ENCODE data around the gene PIP5K1A.

The PIP5K1A gene

GRCh38 chr1:151221616-151222015 is 23.3 kb downstream of the PIP5K1A start:
- ChIA-PET POLR2A (ENCODE audit: low non-redundant PET) (no interaction called here), CTCF (no interaction called here)
- TF ChIP-seq CTCF (conservative IDR thresholded peaks at IDR 0.05; ENCODE audit: low read depth), result no peak
- no peak overlapping the region for H3K27ac ChIP-seq
- DNase-seq (ENCODE audit: low spot score), result no peak

GRCh38 chr1:151222130-151222529 is 23.8 kb downstream of the PIP5K1A start:
- CTCF ChIA-PET, result no interaction called here
- DNase-seq (ENCODE audit: low spot score), result no peak
- no peak overlapping the region for H3K27ac ChIP-seq
- POLR2A ChIA-PET (ENCODE audit: low non-redundant PET), result no interaction called here
- TF ChIP-seq CTCF (conservative IDR thresholded peaks at IDR 0.05; ENCODE audit: low read depth), result no peak

- DNase-seq (ENCODE audit: low spot score), result no peak
- ChIA-PET POLR2A (ENCODE audit: low non-redundant PET) (no interaction called here), CTCF (no interaction called here)
- TF ChIP-seq CTCF (conservative IDR thresholded peaks at IDR 0.05; ENCODE audit: low read depth), result no peak
- H3K27ac ChIP-seq, result no peak overlapping the region
Measured at GRCh38 chr1:151235235-151235634, 36.9 kb downstream of the PIP5K1A start.

GRCh38 chr1:151237678-151238466 is 39.5 kb downstream of the PIP5K1A start:
- ChIA-PET POLR2A (ENCODE audit: low non-redundant PET) (no interaction called here), CTCF (interaction anchor here (1.3 kb wide), 1 partner anchor 13 kb away, joined by 3 read pairs; no protein-coding TSS in a partner anchor)
- TF ChIP-seq CTCF (conservative IDR thresholded peaks at IDR 0.05; ENCODE audit: low read depth), result no peak
- no peak for DNase-seq (ENCODE audit: low spot score)
- H3K27ac ChIP-seq, result no peak overlapping the region

GRCh38 chr1:151238467-151238739 is 40.1 kb downstream of the PIP5K1A start:
- ChIA-PET CTCF (interaction anchor here (1.3 kb wide), 1 partner anchor 12 kb away, joined by 3 read pairs; no protein-coding TSS in a partner anchor), POLR2A (ENCODE audit: low non-redundant PET) (no interaction called here)
- DNase-seq (ENCODE audit: low spot score), result peak; percentile 51
- H3K27ac ChIP-seq, result no peak overlapping the region
- no peak for TF ChIP-seq CTCF (conservative IDR thresholded peaks at IDR 0.05; ENCODE audit: low read depth)

GRCh38 chr1:151242442-151242841 is 44.1 kb downstream of the PIP5K1A start:
- TF ChIP-seq CTCF (conservative IDR thresholded peaks at IDR 0.05; ENCODE audit: low read depth), result no peak
- ChIA-PET POLR2A (ENCODE audit: low non-redundant PET) (interaction anchor here (0.6 kb wide), 1 partner anchor 90 kb away, joined by 3 read pairs; no protein-coding TSS in a partner anchor), CTCF (interaction anchor here (0.6 kb wide), 1 partner anchor 66 kb away, joined by 3 read pairs; no protein-coding TSS in a partner anchor)
- DNase-seq (ENCODE audit: low spot score), result no peak
- H3K27ac ChIP-seq, result no peak overlapping the region

Data from RWPE1 (cell line).